HuH-7 (cell line): ENCODE data around the gene KCNS1.

Experiments
- DNase-seq: peaks from one replicate; pipeline ENCODE4 v3.0.0; 2011; ENCODE audit warnings: low spot score

KCNS1 gene

DNA sequence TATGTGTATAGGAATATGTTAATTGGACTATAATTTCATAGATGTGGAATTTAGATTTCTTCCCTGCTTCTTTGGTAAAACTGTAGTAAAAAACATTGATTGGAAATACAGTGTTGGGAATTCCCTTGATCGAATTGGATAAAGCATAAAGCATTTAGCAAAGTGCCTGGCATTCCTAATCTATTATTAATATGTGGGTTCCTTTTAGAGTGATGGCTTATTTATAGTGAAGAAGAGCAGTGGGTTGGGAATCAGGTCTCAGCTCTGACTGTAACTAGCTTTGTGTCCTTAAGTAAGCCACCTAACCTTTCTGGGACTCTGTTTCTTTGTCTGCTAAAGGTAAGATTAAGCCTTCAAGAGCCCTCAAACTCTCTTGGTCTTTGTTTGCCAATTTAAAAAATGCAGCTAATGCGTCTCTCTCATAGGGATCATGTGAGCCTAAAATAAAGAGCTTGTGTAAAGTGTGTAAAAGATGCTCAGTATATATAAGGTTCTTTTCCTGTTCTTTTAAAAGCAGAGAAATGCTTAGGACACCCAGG is 53.3 kb downstream of the KCNS1 start:
- no peak for DNase-seq

DNA sequence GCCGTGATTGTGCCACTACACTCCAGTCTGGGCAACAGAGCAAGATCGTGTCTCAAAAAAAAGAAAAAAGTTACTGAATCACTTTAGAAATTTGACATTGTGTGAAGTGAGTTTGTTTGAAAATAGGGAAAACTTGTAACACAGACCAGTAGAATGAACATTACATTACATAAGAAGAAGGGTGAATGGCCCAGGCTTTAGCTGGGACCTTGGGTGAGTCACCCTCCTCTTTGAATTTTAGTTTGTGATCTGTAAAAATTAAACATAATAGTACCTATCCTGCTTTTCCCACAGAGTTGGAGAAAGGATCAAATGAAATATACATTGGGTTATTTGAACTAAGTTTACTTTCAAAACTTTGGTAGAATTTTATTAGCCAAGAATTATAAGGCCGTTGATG is 56.3 kb downstream of the KCNS1 start:
- DNase-seq = no peak

DNA sequence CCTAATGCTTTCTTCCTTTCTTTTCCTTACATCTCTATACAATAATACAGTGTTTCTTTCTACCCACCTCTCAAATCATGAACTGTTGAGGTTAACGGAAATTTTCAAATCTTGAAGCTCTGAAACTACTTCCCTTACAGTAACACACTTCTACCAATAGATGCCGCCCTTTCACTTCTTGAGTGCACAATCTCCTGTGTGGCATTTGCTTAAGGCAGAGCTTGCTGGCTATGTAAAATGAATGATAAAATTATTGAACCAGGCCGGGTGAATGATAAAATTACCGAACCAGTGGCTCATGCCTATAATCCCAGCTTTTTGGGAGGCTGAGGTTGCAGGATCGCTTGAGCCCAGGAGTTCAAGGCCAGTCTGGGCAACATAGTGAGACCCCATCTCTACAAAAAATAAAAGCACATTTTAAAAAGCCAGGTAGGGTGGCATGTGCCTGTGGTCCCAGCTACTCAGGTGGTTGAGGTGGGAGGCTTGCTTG is 56.8 kb downstream of the KCNS1 start:
- DNase-seq = peak; percentile 48

DNA sequence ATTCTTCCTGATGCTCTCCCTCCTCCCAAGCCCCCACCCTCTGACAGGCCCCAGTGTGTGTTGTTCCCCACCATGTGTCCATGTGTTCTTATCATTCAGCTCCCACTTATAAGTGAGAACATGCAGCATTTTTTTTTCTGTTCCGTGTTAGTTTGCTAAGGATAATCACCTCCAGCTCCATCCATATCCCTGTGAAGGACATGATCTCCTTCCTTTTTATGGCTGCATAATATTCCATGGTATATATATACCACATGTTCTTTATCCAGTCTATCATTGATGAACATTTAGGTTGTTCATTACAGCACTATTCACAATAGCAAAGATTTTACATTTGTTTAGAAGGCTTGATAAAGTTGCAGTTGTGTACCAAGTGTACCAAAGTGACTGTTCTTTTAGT is 57.9 kb downstream of the KCNS1 start:
- no peak for DNase-seq
